T-helper 17 cell (primary cell): Measurements from ENCODE around the gene MUS81. TPM values are rescaled to one million over a fixed set of nuclear protein-coding genes. Genes with fewer than 3 reads are reported as not detected.

Experiments used
- ATAC-seq: fragments of 150-1000 bp; cut with Tn5 transposase; 2 replicates; pipeline ENCODE4 v1.10.0; 2021; ENCODE audit warnings: mild to moderate bottlenecking, moderate library complexity
- DNase-seq, 3 donors: peaks; one replicate each; pipeline versions ENCODE4 v3.0.0 to v3.0.0-alpha.2; 2020 to 2021
- H3K9me3 ChIP-seq: one replicate; pipeline ENCODE4 v1.7.0; 2013; ENCODE audit warnings: low read length, mild to moderate bottlenecking; ENCODE audit not compliant: control insufficient read depth, poor library complexity, severe bottlenecking
- H3K27ac Mint-ChIP-seq: one replicate; pipeline ENCODE4 v1.8.0; 2022; ENCODE audit warnings: mild to moderate bottlenecking, moderate library complexity, mixed read lengths
- H3K27me3 Mint-ChIP-seq: one replicate; pipeline ENCODE4 v1.8.0; 2022; ENCODE audit warnings: mixed read lengths
- H3K36me3 Mint-ChIP-seq: one replicate; pipeline ENCODE4 v1.8.0; 2022; ENCODE audit warnings: low read depth, mixed read lengths
- H3K4me1 Mint-ChIP-seq: one replicate; pipeline ENCODE4 v1.8.0; 2022; ENCODE audit warnings: mild to moderate bottlenecking, mixed read lengths
- H3K4me3 Mint-ChIP-seq: one replicate; pipeline ENCODE4 v1.8.0; 2022; ENCODE audit warnings: mild to moderate bottlenecking, moderate library complexity, mixed read lengths
- total RNA-seq, 4 donors: library from RNA in 2 of 4; stranded (reverse) in 2 of 4; gene quantifications; one replicate each; pipeline ENCODE4 v1.2.3 and lab custom pipeline; 2022 to 2026

The MUS81 gene
- total RNA-seq, 2 donors from 2014 or later, result 44.9 to 55.0 TPM

- ATAC-seq, result no peak
- no peak for DNase-seq
- peaks cover 2% of the 10 kb centered on the region for H3K4me1 Mint-ChIP-seq
- H3K36me3 Mint-ChIP-seq, result no peaks in the 10 kb centered on the region
- H3K9me3 ChIP-seq, result no peaks in the 10 kb centered on the region
- no peak overlapping the region for H3K4me3 Mint-ChIP-seq
- peaks cover 4% of the 10 kb centered on the region for H3K27me3 Mint-ChIP-seq
- peak overlapping the region; percentile 90 for H3K27ac Mint-ChIP-seq
Measured at GRCh38 chr11:65903068-65903481, 42.8 kb downstream of the MUS81 start.

- Mint-ChIP-seq H3K4me3 (no peak overlapping the region), H3K4me1 (peaks cover 1% of the 10 kb centered on the region), H3K27ac (peak overlapping the region; percentile 82)
Measured at GRCh38 chr11:65903715-65904114, 43.5 kb downstream of the MUS81 start.

DNA sequence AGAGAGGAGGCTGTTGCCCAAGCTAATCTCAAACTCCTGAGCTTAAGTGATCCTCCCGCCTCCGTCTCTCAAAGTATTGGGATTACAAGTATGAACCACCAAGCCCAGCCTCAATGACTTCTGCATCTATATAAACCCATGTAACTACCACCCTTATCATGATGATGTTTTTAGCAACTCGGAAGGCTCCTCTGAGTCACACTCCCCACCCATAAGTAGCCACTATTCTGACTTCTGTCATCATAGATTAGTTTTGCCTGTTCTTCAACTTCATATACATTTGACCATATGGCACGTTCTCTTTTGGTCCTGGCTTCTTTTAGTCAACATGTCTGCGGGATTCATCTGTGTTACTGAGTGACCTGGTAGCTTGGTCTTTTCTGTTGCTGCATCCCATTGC is 46.4 kb downstream of the MUS81 start:
- DNase-seq (no peak), ATAC-seq (no peak)
- Mint-ChIP-seq H3K27ac (no peak overlapping the region), H3K27me3 (peaks cover 14% of the 10 kb centered on the region), H3K36me3 (no peaks in the 10 kb centered on the region), H3K4me1 (peaks cover 5% of the 10 kb centered on the region), H3K4me3 (no peak overlapping the region)
- H3K9me3 ChIP-seq, result no peaks in the 10 kb centered on the region

More at GRCh38 chr11:65903715-65904114, 43.5 kb downstream of the MUS81 start:
- H3K27me3 Mint-ChIP-seq, result peaks cover 4% of the 10 kb centered on the region
- DNase-seq (no peak), ATAC-seq (no peak)
- no peaks in the 10 kb centered on the region for H3K36me3 Mint-ChIP-seq
- no peaks in the 10 kb centered on the region for H3K9me3 ChIP-seq

DNA sequence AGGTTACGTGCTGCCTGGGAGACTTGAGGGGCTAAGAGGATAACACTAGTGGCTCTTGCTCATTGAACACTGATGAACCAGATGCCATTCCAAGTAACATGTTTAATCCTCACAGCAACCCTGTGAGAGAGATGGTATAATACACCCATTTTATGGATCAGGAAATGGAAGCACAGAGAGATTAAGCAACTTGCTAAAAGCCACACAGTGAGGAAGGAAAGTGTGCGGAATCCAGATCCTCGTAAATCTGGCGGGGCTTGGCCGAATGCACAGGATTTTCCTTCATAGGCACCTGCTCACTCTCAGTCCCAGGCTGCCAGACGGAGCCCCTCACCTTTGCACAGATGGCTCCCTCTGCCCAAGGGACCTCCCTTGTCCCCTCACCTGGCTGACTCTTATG is 47.6 kb downstream of the MUS81 start:
- Mint-ChIP-seq H3K27me3 (peaks cover 16% of the 10 kb centered on the region), H3K36me3 (no peaks in the 10 kb centered on the region), H3K27ac (no peak overlapping the region)

GRCh38 chr11:65911682-65912568 is 51.7 kb downstream of the MUS81 start:
- Mint-ChIP-seq H3K36me3 (no peaks in the 10 kb centered on the region), H3K27me3 (peaks cover 12% of the 10 kb centered on the region), H3K4me3 (no peak overlapping the region), H3K4me1 (peaks cover 19% of the 10 kb centered on the region), H3K27ac (no peak overlapping the region)
- ATAC-seq (no peak), DNase-seq (no peak)
- H3K9me3 ChIP-seq, result no peaks in the 10 kb centered on the region

More for the DNA sequence above, 47.6 kb downstream of the MUS81 start:
- Mint-ChIP-seq H3K4me3 (no peak overlapping the region), H3K4me1 (peaks cover 5% of the 10 kb centered on the region)
- ATAC-seq (no peak), DNase-seq (no peak)
- H3K9me3 ChIP-seq, result no peaks in the 10 kb centered on the region

- peaks cover 12% of the 10 kb centered on the region for H3K27me3 Mint-ChIP-seq
- DNase-seq (no peak), ATAC-seq (no peak)
- H3K36me3 Mint-ChIP-seq, result no peaks in the 10 kb centered on the region
- peaks cover 23% of the 10 kb centered on the region for H3K4me1 Mint-ChIP-seq
- no peak overlapping the region for H3K27ac Mint-ChIP-seq
- H3K9me3 ChIP-seq, result no peaks in the 10 kb centered on the region
- H3K4me3 Mint-ChIP-seq, result no peak overlapping the region
Measured at GRCh38 chr11:65912845-65913244, 52.6 kb downstream of the MUS81 start.

DNA sequence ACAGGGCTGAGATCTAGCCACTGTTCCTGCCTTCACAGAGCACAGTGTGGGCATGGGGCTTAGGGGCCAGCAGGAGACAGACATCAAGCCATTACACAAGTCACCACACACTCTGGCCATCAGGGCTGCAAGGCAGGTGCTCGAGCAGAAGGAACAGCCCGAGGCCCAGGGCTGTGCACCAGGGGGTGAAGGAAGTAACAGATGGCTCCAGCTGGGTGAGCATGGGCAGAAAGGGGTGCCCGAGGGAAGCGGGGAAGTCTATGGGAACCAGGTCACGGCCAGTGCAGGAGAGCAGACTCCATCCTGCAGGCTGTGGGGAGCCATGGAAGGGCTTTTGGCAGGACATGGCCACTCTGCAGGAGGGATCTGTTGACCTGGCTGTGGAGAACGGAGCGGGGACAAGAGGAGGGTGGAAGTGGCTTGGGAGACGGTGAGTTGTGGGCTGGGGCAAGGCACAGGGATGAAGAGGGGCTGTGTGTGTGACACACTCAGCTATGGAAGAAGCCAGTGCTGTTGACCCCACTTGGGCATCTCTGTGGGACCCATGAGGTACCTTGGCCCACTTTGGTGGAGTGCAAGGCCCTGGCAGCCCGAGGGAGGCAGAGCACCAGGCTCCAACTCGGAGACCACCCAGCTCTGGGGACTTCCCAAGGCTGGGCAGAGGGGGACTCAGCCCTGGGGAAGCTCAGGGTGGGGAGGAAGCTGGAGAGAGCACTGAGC is 55.0 kb downstream of the MUS81 start:
- Mint-ChIP-seq H3K27me3 (peaks cover 5% of the 10 kb centered on the region), H3K36me3 (no peaks in the 10 kb centered on the region), H3K4me3 (peak overlapping the region; percentile 50), H3K4me1 (peaks cover 22% of the 10 kb centered on the region), H3K27ac (no peak overlapping the region)
- ATAC-seq, result no peak
- DNase-seq, result no peak
- no peaks in the 10 kb centered on the region for H3K9me3 ChIP-seq

DNA sequence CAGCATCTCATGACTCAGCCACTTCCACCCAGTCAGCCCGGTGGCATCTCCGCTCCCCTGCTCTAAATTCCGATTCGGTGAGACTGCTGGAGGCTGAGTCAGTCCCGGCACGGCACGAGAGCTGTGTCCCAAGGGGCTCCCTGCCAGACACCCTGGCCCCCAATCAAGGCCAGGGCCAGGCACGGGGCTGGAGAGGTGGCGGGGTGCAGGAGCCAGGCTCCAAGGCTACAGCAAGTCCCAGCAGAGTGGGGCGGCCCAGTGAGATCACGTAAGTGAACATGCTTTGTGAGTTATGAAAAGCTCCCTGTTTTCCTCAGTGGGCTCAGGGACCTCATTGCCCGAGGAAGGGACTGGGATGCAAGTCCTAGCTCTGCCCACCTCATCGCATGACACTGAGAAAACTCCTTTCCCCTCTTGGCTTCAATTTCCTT is 55.6 kb downstream of the MUS81 start:
- H3K9me3 ChIP-seq, result no peaks in the 10 kb centered on the region
- no peak for ATAC-seq
- Mint-ChIP-seq H3K4me3 (peak overlapping the region; percentile 94), H3K36me3 (no peaks in the 10 kb centered on the region), H3K27me3 (peaks cover 5% of the 10 kb centered on the region), H3K4me1 (peaks cover 24% of the 10 kb centered on the region), H3K27ac (no peak overlapping the region)
- no peak for DNase-seq

Other genes with a start within 250 kb of the MUS81 start
- gene MAP3K11, start 246.2 kb upstream of the MUS81 start, total RNA-seq, result 10 to 100 TPM; 63.1 to 64.6 TPM
- gene PCNX3, start 244.7 kb upstream of the MUS81 start, total RNA-seq, result 10 to 100 TPM; 56.0 to 60.5 TPM
- gene SIPA1, start 222.3 kb upstream of the MUS81 start, total RNA-seq, result 100 to 1,000 TPM; 142 to 182 TPM
- 100 to 1,000 TPM; 302 to 378 TPM for gene RELA, start 197.5 kb upstream of the MUS81 start, total RNA-seq
- gene KAT5, start 148.2 kb upstream of the MUS81 start, total RNA-seq, result 100 to 1,000 TPM; 120 to 123 TPM
- 10 to 100 TPM; 30.8 to 34.3 TPM for gene RNASEH2C, start 139.6 kb upstream of the MUS81 start, total RNA-seq
- gene AP5B1, start 79.5 kb upstream of the MUS81 start, total RNA-seq, result 10 to 100 TPM; 12.5 to 17.4 TPM
- under 1 TPM in 1 of 2 donors, not detected in 1; 0.39 TPM for gene OVOL1, start 73.4 kb upstream of the MUS81 start, total RNA-seq
- under 1 TPM; 0.27 to 0.34 TPM for gene SNX32, start 26.5 kb upstream of the MUS81 start, total RNA-seq
- gene CFL1, start 2.3 kb upstream of the MUS81 start, total RNA-seq, result 100 to 1,000 TPM; 642 to 738 TPM
- 1 to 10 TPM; 5.1 to 8.0 TPM for gene EFEMP2, start 12.4 kb downstream of the MUS81 start, total RNA-seq
- 10 to 100 TPM; 19.7 to 52.7 TPM for gene CTSW, start 19.4 kb downstream of the MUS81 start, total RNA-seq
- gene FIBP, start 28.0 kb downstream of the MUS81 start, total RNA-seq, result 10 to 100 TPM; 27.7 to 30.4 TPM
- 10 to 100 TPM; 27.4 to 28.0 TPM for gene CCDC85B, start 30.2 kb downstream of the MUS81 start, total RNA-seq
- gene FOSL1, start 40.0 kb downstream of the MUS81 start, total RNA-seq, result 1 to 10 TPM; 3.7 to 8.5 TPM
- gene C11orf68, start 58.6 kb downstream of the MUS81 start, total RNA-seq, result 10 to 100 TPM; 14.1 to 18.1 TPM
- 10 to 100 TPM; 63.1 to 65.7 TPM for gene DRAP1, start 59.0 kb downstream of the MUS81 start, total RNA-seq
- gene TSGA10IP, start 85.0 kb downstream of the MUS81 start, total RNA-seq, result not detected
- 10 to 100 TPM; 74.2 to 80.9 TPM for gene SART1, start 101.3 kb downstream of the MUS81 start, total RNA-seq
- 100 to 1,000 TPM in 1 of 2 donors, 10 to 100 TPM in 1; 85.2 to 100 TPM for gene EIF1AD, start 141.7 kb downstream of the MUS81 start, total RNA-seq
- gene BANF1, start 142.1 kb downstream of the MUS81 start, total RNA-seq, result 10 to 100 TPM; 47.5 to 58.0 TPM
- gene CST6, start 151.6 kb downstream of the MUS81 start, total RNA-seq, result not detected
- gene CATSPER1, start 166.0 kb downstream of the MUS81 start, total RNA-seq, result not detected
- not detected for gene GAL3ST3, start 188.7 kb downstream of the MUS81 start, total RNA-seq
- gene SF3B2, start 191.9 kb downstream of the MUS81 start, total RNA-seq, result 100 to 1,000 TPM; 187 to 208 TPM
- 100 to 1,000 TPM; 215 to 227 TPM for gene PACS1, start 209.8 kb downstream of the MUS81 start, total RNA-seq